ENCODE data around the gene KRTAP20-3.

Gene KRTAP20-3

DNA sequence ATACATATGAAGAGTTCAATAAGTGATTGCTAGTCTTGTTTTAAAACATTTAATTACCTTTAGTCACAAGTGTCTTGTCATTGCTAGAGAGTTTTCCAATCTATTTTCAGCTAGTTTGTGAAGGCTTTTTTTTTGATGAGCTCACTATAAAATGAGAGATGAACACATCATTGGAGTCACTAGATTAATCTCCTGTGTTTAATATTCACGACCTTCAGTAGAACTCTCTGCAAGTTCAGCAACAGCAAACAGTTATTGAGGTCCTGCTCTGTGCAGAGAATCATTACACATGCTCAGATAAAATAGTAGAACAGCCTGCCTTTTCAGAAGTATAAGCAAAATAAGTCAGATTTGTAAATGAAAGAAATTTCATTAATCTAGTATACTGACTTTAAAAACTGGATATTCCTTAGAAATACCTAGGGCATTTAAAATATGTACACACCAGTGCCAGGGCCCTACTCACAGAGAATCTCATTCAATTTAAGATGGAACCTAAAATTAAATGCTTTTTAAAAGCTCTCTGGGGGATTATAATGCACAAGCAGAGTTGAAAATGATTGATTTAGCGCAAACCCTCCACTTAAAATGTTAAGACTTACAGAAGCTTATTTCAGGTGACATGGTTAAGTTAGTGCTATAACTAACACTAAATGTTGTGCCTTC lies 30.5 kb downstream of the KRTAP20-3 start:
- DNase-seq: no peak
- in situ Hi-C loops (cut with HindIII; ENCODE audit: low pct_ligation_motif_present, low pct_unique_long_range_greater_than_20kb, low sequenced_read_pairs): no loop called here

DNA sequence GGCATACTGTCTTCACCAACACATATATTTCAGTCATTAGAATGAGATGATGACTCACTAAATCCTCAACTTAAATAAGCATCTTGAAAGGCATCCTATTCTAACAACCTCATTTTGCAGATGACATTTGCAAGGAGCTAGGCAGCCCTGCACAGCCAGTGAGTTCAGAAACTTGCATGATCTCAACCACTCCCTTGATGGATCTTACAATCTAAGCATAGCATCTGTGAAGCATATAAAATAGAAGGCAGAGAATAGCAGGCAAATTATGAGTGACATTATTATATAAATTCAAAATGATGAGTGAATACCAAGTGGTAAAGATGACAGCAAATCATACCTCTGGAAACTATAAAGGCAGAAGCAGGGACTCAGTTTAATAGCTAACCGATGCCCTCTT lies 31.6 kb downstream of the KRTAP20-3 start:
- no peak for DNase-seq
- in situ Hi-C loops (cut with HindIII; ENCODE audit: low pct_ligation_motif_present, low pct_unique_long_range_greater_than_20kb, low sequenced_read_pairs): no loop called here

DNA sequence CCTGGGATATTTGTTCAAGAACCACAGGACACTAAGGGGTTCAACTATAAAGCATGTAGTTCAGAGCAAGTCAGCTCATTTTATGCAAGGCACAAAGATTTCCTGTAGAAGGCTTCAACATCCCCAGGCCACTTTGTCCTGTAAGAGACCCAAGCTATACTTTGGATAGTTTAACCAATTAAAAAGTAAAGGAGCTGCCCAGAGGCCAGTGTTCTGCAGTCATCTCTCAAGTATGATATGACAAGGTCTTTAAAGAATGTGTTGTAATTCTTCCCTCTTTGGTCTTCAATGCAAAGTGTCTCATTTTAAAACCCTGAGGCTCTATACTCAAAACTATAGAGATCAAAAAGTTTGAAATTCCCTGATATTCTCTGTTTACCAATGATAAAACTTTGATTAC lies 34.1 kb downstream of the KRTAP20-3 start:
- DNase-seq: no peak
- in situ Hi-C loops (cut with HindIII; ENCODE audit: low pct_ligation_motif_present, low pct_unique_long_range_greater_than_20kb, low sequenced_read_pairs): no loop called here

DNA sequence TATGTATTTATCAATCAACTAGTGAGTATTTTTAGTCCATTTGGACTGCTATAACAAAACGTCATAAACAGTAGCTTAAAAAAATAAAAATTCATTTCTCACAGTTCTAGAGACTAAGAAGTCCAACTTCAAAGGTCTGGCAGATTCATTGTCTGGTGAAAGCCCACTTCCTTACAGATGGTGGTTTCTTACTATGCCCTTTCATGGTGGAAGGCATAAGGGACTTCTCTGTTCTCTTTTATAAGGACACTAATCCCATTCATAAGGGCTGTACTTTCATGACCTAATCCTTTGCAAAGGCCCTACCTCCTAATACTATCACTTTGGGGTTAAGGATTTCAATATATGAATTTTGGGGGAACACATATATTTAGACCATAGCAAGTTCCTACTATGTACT lies 37.9 kb downstream of the KRTAP20-3 start:
- in situ Hi-C loops (cut with HindIII; ENCODE audit: low pct_ligation_motif_present, low pct_unique_long_range_greater_than_20kb, low sequenced_read_pairs): no loop called here
- no peak for DNase-seq

DNA sequence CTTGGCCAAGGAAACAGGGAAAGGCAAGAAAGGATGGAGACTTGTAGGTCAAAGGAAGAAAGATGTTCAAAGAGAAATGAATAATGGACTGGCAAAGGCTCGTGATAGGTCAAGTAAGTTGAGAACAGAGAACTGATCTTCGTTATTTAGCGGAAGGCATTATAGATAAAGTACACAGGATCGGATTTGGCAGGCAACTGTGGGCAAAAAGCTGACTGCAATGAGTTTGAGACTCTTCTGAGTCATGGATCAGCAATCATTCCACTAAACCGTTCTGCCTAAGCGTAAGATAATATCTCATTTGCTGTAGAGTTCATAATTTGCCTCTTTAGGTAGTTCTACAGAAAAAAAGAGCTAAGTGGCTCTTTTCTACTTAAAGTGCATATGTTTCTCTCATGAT lies 41.8 kb downstream of the KRTAP20-3 start:
- in situ Hi-C loops (cut with HindIII; ENCODE audit: low pct_ligation_motif_present, low pct_unique_long_range_greater_than_20kb, low sequenced_read_pairs): no loop called here
- no peak for DNase-seq

DNA sequence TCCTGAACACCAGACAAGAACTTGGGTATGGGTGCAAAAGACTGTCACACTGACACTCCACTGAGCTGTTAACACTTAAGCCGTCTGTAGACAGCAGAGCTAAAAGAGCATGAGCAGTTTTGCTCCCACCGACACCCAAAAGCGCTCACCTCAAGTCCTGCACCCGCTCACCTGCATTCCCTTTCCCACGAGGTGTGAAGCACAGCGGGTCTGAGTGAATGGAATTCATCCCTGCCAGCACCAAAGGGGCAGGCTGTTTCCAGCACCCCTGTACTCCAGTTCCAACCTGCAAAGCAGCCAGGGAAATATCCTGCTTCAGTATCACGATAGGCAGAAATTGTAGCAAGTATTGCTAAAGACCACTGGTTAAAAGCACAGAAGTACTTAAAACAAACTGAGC lies 47.2 kb downstream of the KRTAP20-3 start:
- in situ Hi-C loops (cut with HindIII; ENCODE audit: low pct_ligation_motif_present, low pct_unique_long_range_greater_than_20kb, low sequenced_read_pairs): no loop called here
- DNase-seq: no peak

All from ACHN (cell line).